ENCODE data around the gene GNAQ. TPM values are rescaled to one million over a fixed set of nuclear protein-coding genes. Genes with fewer than 3 reads are reported as not detected.

GNAQ gene
- total RNA-seq, 4 donors from 2014 or later = 13.1 to 19.7 (median 16.4) TPM

GRCh38 chr9:77966718-77967117, 64.9 kb downstream of the GNAQ start:
- TF ChIP-seq POLR2A (IDR thresholded peaks at IDR 0.05) = no peak
- TF ChIP-seq CTCF (IDR thresholded peaks at IDR 0.05) = no peak
- DNase-seq (ENCODE audit: low spot score in 2 of 2) = no peak
- intact Hi-C loops (cut with DNase I; ENCODE audit: low total_unique reads) = no loop called here
- 92 to 93% methylated on average over 8 of the region's 8 CpGs for WGBS, 2 donors
- no peak overlapping the region for H3K4me3 ChIP-seq (ENCODE audit: low read depth, poor library complexity, severe bottlenecking)

GRCh38 chr9:77965445-77966123, 66.0 kb downstream of the GNAQ start:
- intact Hi-C loops (cut with DNase I; ENCODE audit: low total_unique reads) = no loop called here
- no peak for DNase-seq (ENCODE audit: low spot score in 2 of 2)
- TF ChIP-seq POLR2A (IDR thresholded peaks at IDR 0.05) (no peak), CTCF (IDR thresholded peaks at IDR 0.05) (no peak)
- H3K4me3 ChIP-seq (ENCODE audit: low read depth, poor library complexity, severe bottlenecking) = no peak overlapping the region
- 46 to 52% methylated on average over 6 of the region's 6 CpGs for WGBS, 2 donors

GRCh38 chr9:77964258-77964657, 67.4 kb downstream of the GNAQ start:
- DNase-seq (ENCODE audit: low spot score in 2 of 2) = no peak

GRCh38 chr9:77961541-77961940, 70.1 kb downstream of the GNAQ start:
- no peak for DNase-seq (ENCODE audit: low spot score in 2 of 2)
- no peak for TF ChIP-seq CTCF (IDR thresholded peaks at IDR 0.05)
- no peak for TF ChIP-seq POLR2A (IDR thresholded peaks at IDR 0.05)
- intact Hi-C loops (cut with DNase I; ENCODE audit: low total_unique reads) = no loop called here
- H3K4me3 ChIP-seq (ENCODE audit: low read depth, poor library complexity, severe bottlenecking) = no peak overlapping the region
- 64 to 92% methylated on average over 1 of the region's 1 CpG for WGBS, 2 donors

More at GRCh38 chr9:77964258-77964657, 67.4 kb downstream of the GNAQ start:
- WGBS, 2 donors = 50 to 89% methylated on average over 3 of the region's 3 CpGs
- no peak for TF ChIP-seq CTCF (IDR thresholded peaks at IDR 0.05)
- TF ChIP-seq POLR2A (IDR thresholded peaks at IDR 0.05) = no peak
- no peak overlapping the region for H3K4me3 ChIP-seq (ENCODE audit: low read depth, poor library complexity, severe bottlenecking)
- intact Hi-C loops (cut with DNase I; ENCODE audit: low total_unique reads) = no loop called here

- no peak overlapping the region for H3K4me3 ChIP-seq (ENCODE audit: low read depth, poor library complexity, severe bottlenecking)
- no peak for DNase-seq (ENCODE audit: low spot score in 2 of 2)
- TF ChIP-seq POLR2A (IDR thresholded peaks at IDR 0.05) (no peak), CTCF (IDR thresholded peaks at IDR 0.05) (no peak)
- 88 to 89% methylated on average over 5 of the region's 5 CpGs for WGBS, 2 donors
- intact Hi-C loops (cut with DNase I; ENCODE audit: low total_unique reads) = no loop called here
Measured at GRCh38 chr9:77960356-77961153, 71.1 kb downstream of the GNAQ start.

All from lower leg skin (tissue), 4 donors.